Endothelial cell of umbilical vein (primary cell): Measurements from ENCODE around the gene IL32. TPM values are rescaled to one million over a fixed set of nuclear protein-coding genes. Genes with fewer than 3 reads are reported as not detected.

Experiments
- BruUV-seq: library from RNA; stranded (reverse); fragments of 400-500 nt; replicated peaks from 2 replicates; lab custom pipeline; 2021; lab: Mats Ljungman, UMichigan
- CTCF ChIA-PET: fragments of 300-600, 350-600 bp; sonication (Branson Sonifier 250); formaldehyde crosslinking; loops from one replicate; lab custom pipeline; 2021; ENCODE audit warnings: antibody characterized with exemption, inconsistent platforms; lab: Charles Lee
- POLR2A ChIA-PET: fragments of 300-600, 350-600 bp; sonication (Branson Sonifier 250); formaldehyde crosslinking; loops from one replicate; lab custom pipeline; 2021; ENCODE audit warnings: antibody characterized with exemption, inconsistent platforms; lab: Charles Lee
- DNase-seq: peaks from one replicate; pipeline ENCODE4 v3.0.0-alpha.2; 2011; ENCODE audit warnings: low read depth, low spot score
- FAIRE-seq: peaks from 2 replicates; lab custom pipeline; 2011; peaks lifted over from hg19 to GRCh38; lab: Jason Lieb, UNC
- H2AFZ ChIP-seq: 2 replicates; pipeline ENCODE4 v1.6.0; 2012; ENCODE audit warnings: low read depth, low read length, control low read depth, inconsistent platforms
- H3K27ac ChIP-seq: 2 replicates; pipeline ENCODE4 v1.5.1; 2011; ENCODE audit warnings: low read depth, mild to moderate bottlenecking, control low read depth, low read length, moderate library complexity; ENCODE audit not compliant: insufficient read depth
- H3K27me3 ChIP-seq, 2 experiments: 2 replicates each; pipeline versions ENCODE4 v1.6.0 to v1.6.1; 2011; ENCODE audit warnings: low read length in 2 of 2, mixed read lengths in 1 of 2; ENCODE audit not compliant: control insufficient read depth in 2 of 2, insufficient read depth in 2 of 2
- H3K36me3 ChIP-seq, 2 experiments: 2 replicates in 1 of 2; 3 replicates in 1 of 2; pipeline ENCODE4 v1.5.1; 2011; ENCODE audit warnings: low read length in 2 of 2, mild to moderate bottlenecking in 1 of 2, moderate library complexity in 1 of 2; ENCODE audit not compliant: control insufficient read depth in 2 of 2, insufficient read depth in 2 of 2; ENCODE audit errors: extremely low read depth in 1 of 2
- H3K4me1 ChIP-seq: 3 replicates; pipeline ENCODE4 v1.5.1; 2011; ENCODE audit warnings: mild to moderate bottlenecking, low read length; ENCODE audit not compliant: control insufficient read depth, insufficient read depth; ENCODE audit errors: extremely low read depth
- H3K4me2 ChIP-seq: 2 replicates; pipeline ENCODE4 v1.6.1; 2011; ENCODE audit warnings: low read length, control low read depth, mixed read lengths; ENCODE audit not compliant: insufficient read depth
- H3K4me3 ChIP-seq, 3 experiments: fragments of 200-600 bp in 1 of 3; sonication (generic), shearing (Covaris generic) in 1 of 3; replicated peaks in 1 of 3; 2 replicates each; pipeline ENCODE4 v1.5.1; 2011 to 2016; ENCODE audit warnings: control low read depth in 3 of 3, low read length in 3 of 3, mild to moderate bottlenecking in 2 of 3, inconsistent platforms in 1 of 3, low read depth in 1 of 3, moderate library complexity in 1 of 3; ENCODE audit not compliant: insufficient read depth in 1 of 3
- H3K79me2 ChIP-seq: 2 replicates; pipeline ENCODE4 v1.6.0; 2012; ENCODE audit warnings: low read length, inconsistent platforms; ENCODE audit not compliant: control insufficient read depth, insufficient read depth
- H3K9ac ChIP-seq: replicated peaks from 2 replicates; pipeline ENCODE3; 2011; ENCODE audit warnings: low read length, control low read depth; ENCODE audit not compliant: insufficient read depth; ENCODE audit errors: extremely low read depth
- H3K9me1 ChIP-seq: replicated peaks from 3 replicates; pipeline ENCODE4 v1.6.0; 2011; ENCODE audit warnings: mild to moderate bottlenecking, low read length; ENCODE audit not compliant: control insufficient read depth, insufficient read depth; ENCODE audit errors: extremely low read depth
- H3K9me3 ChIP-seq: replicated peaks from 2 replicates; pipeline ENCODE4 v1.5.1; 2012; ENCODE audit warnings: low read length, inconsistent platforms; ENCODE audit not compliant: control insufficient read depth, insufficient read depth
- H4K20me1 ChIP-seq: replicated peaks from 2 replicates; pipeline ENCODE3; 2011; ENCODE audit warnings: mild to moderate bottlenecking, low read length; ENCODE audit not compliant: control insufficient read depth, insufficient read depth; ENCODE audit errors: extremely low read depth
- EZH2 ChIP-seq: IDR thresholded peaks from 2 replicates; pipeline ENCODE4 v1.6.1; 2012; ENCODE audit warnings: borderline replicate concordance, low read depth, mild to moderate bottlenecking, moderate library complexity, low read length, inconsistent platforms; ENCODE audit not compliant: severe bottlenecking
- JUN ChIP-seq: IDR thresholded peaks from 2 replicates; pipeline ENCODE4 v1.6.1; 2011; ENCODE audit warnings: borderline replicate concordance, low read depth; ENCODE audit not compliant: insufficient read length, insufficient read depth
- MYC ChIP-seq: IDR thresholded peaks from one replicate; pipeline ENCODE4 v1.6.1; 2011; ENCODE audit warnings: mild to moderate bottlenecking, low read depth, low read length
- dilution Hi-C: fragments of 300-500 bp; cut with MboI; formaldehyde crosslinking; loops from one replicate; pipeline ENCODE4 v1.15.0; 2019; ENCODE audit warnings: low sequenced_read_pairs; ENCODE audit not compliant: extremely low pct_ligation_motif_present
- intact Hi-C: fragments of 100-400 bp; cut with micrococcal nuclease; formaldehyde crosslinking; loops from one replicate; pipeline ENCODE4 v1.10.0; 2022
- polyA plus RNA-seq, 4 experiments: library from polyadenylated mRNA; depleted of rRNA in 3 of 4; stranded (reverse) in 3 of 4; unstranded in 1 of 4; fragments of >200 nt; gene quantifications; 2 replicates each; pipeline versions ENCODE4 v1.2.1 to v1.2.3, GENCODE V29; 2011 to 2012; ENCODE audit warnings: missing spikeins in 1 of 4
- total RNA-seq: library from RNA; stranded (reverse); gene quantifications from 2 replicates; pipeline ENCODE4 v1.2.3, GENCODE V29; 2021

Gene IL32
- total and polyA plus RNA-seq, 2 donors (not counting 3 experiments of a cell fraction or from before 2014, with no cell fraction given) = 55.7 to 336 TPM

DNA sequence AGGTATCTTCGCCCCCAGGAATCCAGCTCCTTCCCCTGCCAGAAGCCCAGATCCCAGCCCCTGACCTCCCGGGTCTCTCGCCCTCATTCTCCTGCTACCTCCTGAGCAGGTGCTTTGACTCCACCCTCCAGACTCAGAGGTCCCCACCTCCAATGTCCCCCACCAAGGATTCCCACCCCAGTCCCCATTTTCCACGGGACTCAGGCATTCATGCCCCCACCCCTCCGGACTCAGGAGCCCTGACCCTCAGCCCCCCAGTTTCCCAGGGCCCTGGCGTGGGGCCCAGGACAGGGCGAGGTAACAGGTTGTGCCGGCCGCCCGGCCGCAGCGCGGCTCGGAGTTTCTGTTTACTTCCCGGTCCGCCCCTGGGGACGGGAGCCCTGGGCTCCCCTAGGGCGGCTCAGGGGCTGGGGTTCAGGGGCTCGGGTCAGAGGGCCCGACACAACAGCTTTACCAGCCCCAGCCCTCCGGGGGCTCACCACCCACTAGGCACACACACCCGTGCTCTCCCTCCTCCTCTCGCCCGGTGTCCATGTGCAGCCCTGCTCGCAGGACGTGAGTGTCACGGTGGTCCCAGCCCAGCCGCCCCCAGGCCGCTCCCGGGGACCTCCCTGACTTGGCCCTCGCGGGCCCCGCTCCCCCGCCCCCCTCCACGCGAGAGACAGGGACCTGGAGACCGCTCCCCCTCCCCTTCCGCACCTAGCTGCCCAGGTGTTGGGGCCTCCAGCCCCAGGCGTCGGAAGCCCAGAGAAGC lies 29.3 kb upstream of the IL32 start:
- ChIA-PET CTCF (interaction anchor here (1.6 to 8.5 kb wide), 2 partner anchors 23 to 92 kb away, joined by 4 to 138 read pairs; no protein-coding TSS in a partner anchor), POLR2A (no interaction called here)
- no peaks in the 10 kb centered on the region for H3K4me1 ChIP-seq
- no peak overlapping the region for H3K4me2 ChIP-seq
- peak; percentile 99 for TF ChIP-seq EZH2
- no peak for TF ChIP-seq MYC
- H3K79me2 ChIP-seq = no peaks in the 10 kb centered on the region
- peaks cover 54% of the 10 kb centered on the region in 2 experiments for H3K27me3 ChIP-seq
- no peak overlapping the region for H2AFZ ChIP-seq
- intact Hi-C loops (no loop called here), dilution Hi-C loops (no loop called here)
- no peaks in the 10 kb centered on the region for H3K9me1 ChIP-seq
- H3K4me3 ChIP-seq = no peak overlapping the region
- no peak overlapping the region for H3K27ac ChIP-seq
- DNase-seq = no peak
- FAIRE-seq = no peak
- H3K36me3 ChIP-seq = no peaks in the 10 kb centered on the region
- H4K20me1 ChIP-seq = no peaks in the 10 kb centered on the region
- no TSS peak for BruUV-seq
- H3K9me3 ChIP-seq = no peaks in the 10 kb centered on the region
- no peak overlapping the region for H3K9ac ChIP-seq

DNA sequence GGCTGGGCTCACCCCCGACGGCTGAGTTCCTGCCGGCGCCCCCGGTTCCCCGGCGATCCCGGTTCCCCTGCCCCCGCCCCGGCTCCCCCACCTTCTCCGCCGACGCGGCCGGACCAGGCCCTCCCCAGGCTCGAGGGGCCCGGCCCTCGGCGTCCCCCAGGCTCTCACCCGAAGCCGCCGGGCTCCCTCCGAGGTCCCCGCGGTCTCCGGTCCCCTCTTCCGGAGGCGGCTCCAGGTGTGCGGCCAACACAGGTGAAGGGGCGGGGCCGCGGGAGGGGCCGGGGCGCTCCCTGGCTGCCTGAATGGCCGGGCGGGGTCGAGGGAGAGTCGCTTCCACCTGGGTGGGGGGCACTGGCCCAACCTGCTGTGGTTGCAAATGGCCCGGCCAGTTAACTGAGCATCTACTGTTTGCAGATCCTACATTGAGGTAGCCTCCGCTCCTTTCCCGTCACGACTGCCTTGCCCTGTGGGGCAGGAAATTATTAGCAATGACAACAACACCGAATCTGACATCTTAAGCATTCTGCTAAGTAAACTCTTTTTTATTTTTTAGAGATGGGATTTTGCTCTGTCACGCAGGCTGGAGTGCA lies 28.6 kb upstream of the IL32 start, which contains the start of gene BICDL2:
Gene BICDL2 (minus strand): TSS at position 219 of the 590 bp plus-strand sequence. CDS start 1,448 bp downstream, outside the sequence.
- Histone ChIP-seq H3K9me3 (no peaks in the 10 kb centered on the region), H3K79me2 (no peaks in the 10 kb centered on the region), H3K9me1 (no peaks in the 10 kb centered on the region), H2AFZ (no peak within 1 kb of the TSS), H3K4me1 (no peaks in the 10 kb centered on the region), H3K27ac (no peak within 1 kb of the TSS), H3K27me3 (peaks cover 54% of the 10 kb centered on the region in 2 experiments), H3K4me2 (no peak within 1 kb of the TSS), H3K4me3 (no peak within 1 kb of the TSS), H4K20me1 (no peaks in the 10 kb centered on the region), H3K9ac (no peak within 1 kb of the TSS), H3K36me3 (no peaks in the 10 kb centered on the region)
- dilution Hi-C loops (no loop called here), intact Hi-C loops (no loop called here)
- BruUV-seq = no TSS peak
- TF ChIP-seq JUN = no peak
- TF ChIP-seq EZH2 = peak; percentile 42
- ChIA-PET CTCF (no interaction called here), POLR2A (no interaction called here)
- DNase-seq = no peak
- FAIRE-seq = no peak
